Gastroesophageal sphincter (tissue), 4 donors: Measurements from ENCODE around the gene VPS13D. TPM values are rescaled to one million over a fixed set of nuclear protein-coding genes. Genes with fewer than 3 reads are reported as not detected.

ENCODE experiments used
- ATAC-seq: fragments of 150-250 bp; one replicate; pipeline ENCODE4 v1.9.1; 2016; ENCODE audit warnings: mild to moderate bottlenecking, moderate library complexity
- H3K27ac ChIP-seq, 4 donors: fragments of 200-600 bp; sonication (generic) in 3 of 4; 1 replicate in 3 of 4; 2 replicates in 1 of 4; pipeline ENCODE4 v1.5.1; 2016 to 2019
- H3K27me3 ChIP-seq: fragments of 200-600 bp; sonication (generic); one replicate; pipeline ENCODE4 v1.5.1; 2019
- H3K36me3 ChIP-seq, 2 donors: fragments of 200-600 bp; sonication (generic); one replicate each; pipeline ENCODE4 v1.5.1; 2019; ENCODE audit warnings: control low read depth in 1 of 2
- H3K4me1 ChIP-seq, 3 donors: fragments of 200-600 bp; sonication (generic); 1 replicate in 2 of 3; 2 replicates in 1 of 3; pipeline ENCODE4 v1.5.1; 2016 to 2019; ENCODE audit warnings: control low read depth in 2 of 3
- H3K4me3 ChIP-seq, 2 donors: fragments of 200-600 bp; sonication (generic); one replicate each; pipeline ENCODE4 v1.5.1; 2019; ENCODE audit warnings: mild to moderate bottlenecking in 1 of 2, moderate library complexity in 1 of 2
- H3K9me3 ChIP-seq, 3 donors: fragments of 200-600 bp; sonication (generic); one replicate each; pipeline ENCODE4 v1.5.1; 2017 to 2019; ENCODE audit warnings: control low read depth in 2 of 3
- EP300 ChIP-seq: sonication (generic); formaldehyde crosslinking; IDR thresholded peaks from one replicate; pipeline ENCODE4 v1.6.1; 2017; ENCODE audit warnings: antibody characterized with exemption, mild to moderate bottlenecking
- POLR2A ChIP-seq, 2 donors: fragments of 450-650 bp; IDR thresholded peaks; one replicate each; pipeline ENCODE4 v1.6.1; 2017; ENCODE audit warnings: antibody characterized with exemption in 2 of 2, mild to moderate bottlenecking in 2 of 2, moderate library complexity in 1 of 2
- POLR2AphosphoS5 ChIP-seq: sonication (generic); formaldehyde crosslinking; IDR thresholded peaks from one replicate; pipeline ENCODE4 v1.6.1; 2017; ENCODE audit warnings: antibody characterized with exemption
- WGBS, 2 donors: methylation state at CpG; one replicate each; pipeline ENCODE4 v1.1.5; 2018; ENCODE audit warnings: low coverage in 1 of 2; 5-methylcytosine and 5-hydroxymethylcytosine counted together
- total RNA-seq, 4 donors: library from RNA; depleted of rRNA; stranded (reverse); fragments of >200 nt; gene quantifications; one replicate each; pipeline ENCODE4 v1.1.0, GENCODE V29; 2016
- TF ChIP-seq, protein P1 (sequence below), 4 experiments: fragments of 200-600 bp in 2 of 4; fragments of 450-650 bp in 2 of 4; sonication (generic) in 1 of 4; IDR thresholded peaks; one replicate each; pipeline ENCODE4 v1.5.1; 2017 to 2019; ENCODE audit warnings: antibody characterized with exemption in 4 of 4, mild to moderate bottlenecking in 2 of 4, moderate library complexity in 2 of 4

The VPS13D gene
- total RNA-seq, 4 donors from 2014 or later = 62.3 to 95.5 (median 81.5) TPM

DNA sequence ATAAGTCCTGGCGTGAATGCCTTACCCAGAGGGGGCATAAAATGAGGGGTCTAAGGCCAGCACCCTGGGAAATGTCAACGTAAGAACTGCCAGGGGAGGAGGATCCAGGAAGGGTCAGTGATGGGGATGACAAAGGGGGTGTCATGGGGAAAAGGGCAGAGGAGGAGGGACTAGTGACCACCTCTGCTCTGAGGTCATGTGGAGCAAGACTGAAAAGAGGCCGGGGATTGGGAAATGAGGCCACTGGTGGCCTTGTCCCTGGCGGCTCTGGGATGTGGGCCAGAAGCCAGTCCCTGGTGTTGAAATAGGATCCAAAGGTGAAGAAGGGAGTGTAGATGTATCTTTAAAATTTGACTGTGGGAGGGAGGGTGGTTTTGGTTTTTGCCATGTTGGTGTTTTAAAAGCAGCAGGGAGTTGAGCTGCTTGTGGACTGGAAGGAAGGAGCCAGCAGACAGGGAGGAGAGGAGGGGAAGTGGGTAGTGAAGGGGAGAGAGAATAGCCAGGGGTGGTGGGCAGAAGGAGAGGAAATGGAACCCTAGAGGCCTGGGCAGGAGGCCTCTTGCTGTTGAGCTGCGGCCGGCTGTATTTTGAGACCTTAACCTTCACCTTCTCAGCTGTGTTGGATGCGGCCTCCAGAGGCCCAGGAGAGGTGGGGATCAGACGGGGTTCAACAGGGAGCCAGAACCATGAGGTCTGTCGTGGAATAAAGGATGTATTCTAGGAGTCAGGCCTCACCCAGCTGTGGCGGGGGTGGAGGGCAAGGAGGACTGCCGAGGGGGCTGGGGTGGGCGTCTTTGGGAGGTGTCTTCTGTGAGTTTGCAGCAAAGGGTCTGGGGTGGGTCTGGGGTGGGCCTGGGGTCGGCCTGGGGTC lies 295.7 kb downstream of the VPS13D start:
- TF ChIP-seq, protein P1, sequence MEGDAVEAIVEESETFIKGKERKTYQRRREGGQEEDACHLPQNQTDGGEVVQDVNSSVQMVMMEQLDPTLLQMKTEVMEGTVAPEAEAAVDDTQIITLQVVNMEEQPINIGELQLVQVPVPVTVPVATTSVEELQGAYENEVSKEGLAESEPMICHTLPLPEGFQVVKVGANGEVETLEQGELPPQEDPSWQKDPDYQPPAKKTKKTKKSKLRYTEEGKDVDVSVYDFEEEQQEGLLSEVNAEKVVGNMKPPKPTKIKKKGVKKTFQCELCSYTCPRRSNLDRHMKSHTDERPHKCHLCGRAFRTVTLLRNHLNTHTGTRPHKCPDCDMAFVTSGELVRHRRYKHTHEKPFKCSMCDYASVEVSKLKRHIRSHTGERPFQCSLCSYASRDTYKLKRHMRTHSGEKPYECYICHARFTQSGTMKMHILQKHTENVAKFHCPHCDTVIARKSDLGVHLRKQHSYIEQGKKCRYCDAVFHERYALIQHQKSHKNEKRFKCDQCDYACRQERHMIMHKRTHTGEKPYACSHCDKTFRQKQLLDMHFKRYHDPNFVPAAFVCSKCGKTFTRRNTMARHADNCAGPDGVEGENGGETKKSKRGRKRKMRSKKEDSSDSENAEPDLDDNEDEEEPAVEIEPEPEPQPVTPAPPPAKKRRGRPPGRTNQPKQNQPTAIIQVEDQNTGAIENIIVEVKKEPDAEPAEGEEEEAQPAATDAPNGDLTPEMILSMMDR (IDR thresholded peaks at IDR 0.05) = no peak
- TF ChIP-seq EP300 (no peak), POLR2AphosphoS5 (peak; percentile 55)
- ATAC-seq = peak; percentile 87
- H3K4me1 ChIP-seq = peaks cover 0 to 16% (median 6%) of the 10 kb centered on the region in 3 donors

DNA sequence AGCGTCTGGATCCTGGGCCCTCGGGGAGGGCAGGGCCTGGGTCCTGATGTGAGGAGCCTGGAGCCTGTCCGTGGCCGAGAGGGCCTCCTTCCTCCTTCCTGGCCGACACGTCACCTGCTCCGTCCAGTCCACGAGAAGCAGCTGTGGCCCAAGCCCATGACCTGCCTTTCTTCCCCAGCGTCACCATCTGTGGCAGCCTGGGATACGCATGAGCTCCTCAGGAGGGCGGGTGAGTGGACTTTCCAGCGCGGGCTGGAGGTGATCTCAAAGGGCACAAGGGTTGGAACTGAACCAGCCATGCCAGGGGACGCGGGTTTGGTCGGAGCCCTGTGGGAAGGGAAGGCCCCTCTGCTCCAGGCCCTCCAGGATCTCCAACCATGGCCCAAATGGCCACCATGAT lies 297.7 kb downstream of the VPS13D start:
- WGBS, 2 donors = 94% methylated on average over 4 of the region's 16 CpGs; no CpG with 5 or more reads in 1 of the 2 donors
- ATAC-seq = no peak
- no peak for TF ChIP-seq EP300
- TF ChIP-seq, protein P1 (IDR thresholded peaks at IDR 0.05) = no peak
- TF ChIP-seq POLR2A (IDR thresholded peaks at IDR 0.05) = no peak
- no peak for TF ChIP-seq POLR2AphosphoS5

More for the DNA sequence above, 295.7 kb downstream of the VPS13D start:
- H3K27ac ChIP-seq = peak overlapping the region in 1 of 4 donors; percentile 8
- H3K27me3 ChIP-seq = no peaks in the 10 kb centered on the region
- 73 to 88% methylated on average over 4 to 8 of the region's 13 CpGs for WGBS, 2 donors
- no peaks in the 10 kb centered on the region for H3K9me3 ChIP-seq
- no peaks in the 10 kb centered on the region for H3K36me3 ChIP-seq
- H3K4me3 ChIP-seq = no peak overlapping the region

DNA sequence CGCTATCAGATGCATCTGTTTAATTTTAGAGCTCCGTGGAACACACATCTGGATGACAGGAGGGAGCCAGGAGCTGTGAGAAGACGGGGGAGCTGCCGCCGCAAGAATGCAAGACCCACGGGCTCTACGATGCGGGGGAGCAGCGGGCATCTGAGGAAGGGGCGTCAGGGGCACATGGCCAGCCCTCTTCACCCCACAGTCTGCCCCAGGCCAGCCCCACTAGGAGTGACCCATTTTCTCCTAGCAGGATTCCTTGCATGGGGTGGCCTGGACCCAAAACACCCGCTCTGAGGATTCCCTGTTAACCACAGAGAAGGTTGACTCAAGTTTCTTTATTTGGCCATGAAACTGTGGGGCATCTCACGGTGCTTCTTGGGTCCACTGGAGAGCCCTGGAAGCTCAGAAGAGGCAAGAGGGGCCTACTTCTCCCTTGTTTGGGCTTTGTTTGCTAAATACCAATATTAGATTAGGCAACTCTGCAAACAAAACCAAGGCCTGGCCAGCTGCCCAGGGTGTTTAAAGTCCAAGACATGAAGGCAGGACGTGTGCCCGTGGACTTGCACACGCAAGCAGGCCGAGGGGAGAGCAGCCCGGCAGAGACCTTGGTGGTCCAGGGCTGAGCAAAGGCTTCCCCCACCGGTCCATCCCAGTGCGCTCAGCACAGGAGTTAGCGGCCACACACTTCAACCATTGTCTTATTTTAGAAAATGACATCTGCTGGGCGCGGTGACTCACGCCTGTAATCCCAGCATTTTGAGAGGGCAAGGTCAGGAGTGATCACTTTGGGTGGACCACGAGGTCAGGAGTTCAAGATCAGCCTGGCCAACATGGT lies 298.4 kb downstream of the VPS13D start:
- no peaks in the 10 kb centered on the region for H3K9me3 ChIP-seq
- H3K4me3 ChIP-seq = no peak overlapping the region
- H3K27ac ChIP-seq = peak overlapping the region in 1 of 4 donors; percentile 4
- ATAC-seq = no peak
- H3K36me3 ChIP-seq = no peaks in the 10 kb centered on the region
- no peaks in the 10 kb centered on the region for H3K27me3 ChIP-seq
- H3K4me1 ChIP-seq = peaks cover 0 to 16% (median 6%) of the 10 kb centered on the region in 3 donors
- 87% methylated on average over 4 of the region's 24 CpGs; no CpG with 5 or more reads in 1 of the 2 donors for WGBS, 2 donors
- TF ChIP-seq EP300 (no peak), POLR2A (IDR thresholded peaks at IDR 0.05) (peak in 1 of 2 donors; percentile 4)

More for the DNA sequence above, 297.7 kb downstream of the VPS13D start:
- Histone ChIP-seq H3K27ac (no peak overlapping the region), H3K4me3 (no peak overlapping the region), H3K4me1 (peaks cover 0 to 16% (median 6%) of the 10 kb centered on the region in 3 donors), H3K36me3 (no peaks in the 10 kb centered on the region), H3K9me3 (no peaks in the 10 kb centered on the region), H3K27me3 (no peaks in the 10 kb centered on the region)

DNA sequence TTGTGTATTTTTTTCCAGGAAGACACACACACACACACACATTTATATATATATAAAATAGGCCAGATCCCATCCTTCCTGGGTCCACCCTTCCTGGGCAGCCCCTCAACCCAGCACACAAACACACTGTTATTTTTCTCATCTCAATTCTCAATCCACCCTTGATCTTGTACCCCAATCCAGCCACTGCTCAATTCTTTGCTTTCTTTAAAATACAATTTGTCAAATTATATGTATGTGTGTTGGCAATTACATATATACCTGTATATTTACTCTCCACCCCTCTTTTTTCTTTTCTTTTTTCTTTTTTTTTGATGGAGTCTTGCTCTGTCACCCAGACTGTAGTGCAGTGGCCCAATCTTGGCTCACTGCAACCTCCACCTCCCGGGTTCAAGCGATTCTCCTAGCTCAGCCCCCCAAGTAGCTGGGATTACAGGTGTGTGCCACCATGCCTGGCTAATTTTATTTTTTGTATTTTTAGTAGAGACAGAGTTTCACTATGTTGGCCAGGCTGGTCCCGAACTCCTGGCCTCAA lies 299.9 kb downstream of the VPS13D start:
- TF ChIP-seq, protein P1 (IDR thresholded peaks at IDR 0.05) = no peak
- TF ChIP-seq POLR2A (IDR thresholded peaks at IDR 0.05) (no peak), EP300 (no peak), POLR2AphosphoS5 (no peak)
- no peaks in the 10 kb centered on the region for H3K36me3 ChIP-seq

More for the DNA sequence above, 299.9 kb downstream of the VPS13D start:
- WGBS, 2 donors = 93 to 100% methylated on average over 3 of the region's 3 CpGs
- no peaks in the 10 kb centered on the region for H3K9me3 ChIP-seq
- peaks cover 0 to 16% (median 6%) of the 10 kb centered on the region in 3 donors for H3K4me1 ChIP-seq
- no peaks in the 10 kb centered on the region for H3K27me3 ChIP-seq
- H3K4me3 ChIP-seq = no peak overlapping the region
- H3K27ac ChIP-seq = no peak overlapping the region
- no peak for ATAC-seq
